Testis (tissue), 2 donors: ENCODE measurements around the gene SMIM33.

Experiments
- CTCF ChIP-seq, 3 experiments: fragments of 450-650 bp in 2 of 3; fragments of 200-600 bp in 1 of 3; sonication (generic) in 1 of 3; IDR thresholded peaks; one replicate each; pipeline ENCODE4 v1.5.1; 2016 to 2019; ENCODE audit warnings: antibody characterized with exemption in 3 of 3, mild to moderate bottlenecking in 2 of 3, moderate library complexity in 1 of 3
- POLR2A ChIP-seq: fragments of 450-650 bp; IDR thresholded peaks from one replicate; pipeline ENCODE4 v1.6.1; 2017; ENCODE audit warnings: antibody characterized with exemption, mild to moderate bottlenecking, moderate library complexity

- no peak for TF ChIP-seq CTCF (IDR thresholded peaks at IDR 0.05)
- no peak for TF ChIP-seq POLR2A
These were observed 32.1 kb upstream of the SMIM33 start for GRCh38 chr5:139438707-139439012.
